ENCODE measurements around the gene WDFY4. TPM values are rescaled to one million over a fixed set of nuclear protein-coding genes. Genes with fewer than 3 reads are reported as not detected.

Gene WDFY4
- total and polyA plus RNA-seq, 2 donors (not counting 3 experiments of a cell fraction or from before 2014, with no cell fraction given): 10.1 to 10.2 TPM

- ChIA-PET POLR2A (no interaction called here), CTCF (no interaction called here)
- H3K4me2 ChIP-seq (ENCODE audit: insufficient read depth, low read length): no peak overlapping the region
- FAIRE-seq (no peak), DNase-seq (ENCODE audit: low read depth, low spot score) (no peak)
- H3K27me3 ChIP-seq (ENCODE audit: control insufficient read depth in 2 of 2, insufficient read depth in 2 of 2, low read length in 2 of 2): no peaks in the 10 kb centered on the region
- H3K4me1 ChIP-seq (ENCODE audit: control insufficient read depth, extremely low read depth, insufficient read depth, low read length): no peaks in the 10 kb centered on the region
- no peaks in the 10 kb centered on the region for H4K20me1 ChIP-seq (replicated peaks; ENCODE audit: control insufficient read depth, extremely low read depth, insufficient read depth, low read length)
- H2AFZ ChIP-seq (ENCODE audit: low read depth, low read length): no peak overlapping the region
- H3K36me3 ChIP-seq (ENCODE audit: control insufficient read depth in 2 of 2, extremely low read depth in 1 of 2, insufficient read depth in 2 of 2, low read length in 2 of 2): no peaks in the 10 kb centered on the region
- dilution Hi-C loops (cut with MboI; ENCODE audit: extremely low pct_ligation_motif_present, low sequenced_read_pairs) (no loop called here), intact Hi-C loops (cut with micrococcal nuclease) (no loop called here)
- no peak for TF ChIP-seq FOS (IDR thresholded peaks at IDR 0.05; ENCODE audit: borderline replicate concordance, insufficient read depth, low read length)
- no peak for TF ChIP-seq CTCF (IDR thresholded peaks at IDR 0.05; ENCODE audit: extremely low read depth in 1 of 2, insufficient read depth in 1 of 2, low read depth in 1 of 2, low read length in 2 of 2)
- no peak for TF ChIP-seq MYC (IDR thresholded peaks at IDR 0.05; ENCODE audit: low read depth, low read length)
- no peak for TF ChIP-seq EZH2 (IDR thresholded peaks at IDR 0.05; ENCODE audit: borderline replicate concordance, low read depth, low read length, severe bottlenecking)
- no peak for TF ChIP-seq GATA2 (IDR thresholded peaks at IDR 0.05; ENCODE audit: insufficient read depth, insufficient read length, low read depth, low read length)
- no peak for TF ChIP-seq JUN (IDR thresholded peaks at IDR 0.05; ENCODE audit: borderline replicate concordance, insufficient read depth, insufficient read length, low read depth)
- no peak for TF ChIP-seq POLR2AphosphoS5 (IDR thresholded peaks at IDR 0.05; ENCODE audit: insufficient read depth, low read depth, low read length)
- TF ChIP-seq POLR2A (IDR thresholded peaks at IDR 0.05; ENCODE audit: low read depth, low read length): no peak
- TF ChIP-seq, protein P1, sequence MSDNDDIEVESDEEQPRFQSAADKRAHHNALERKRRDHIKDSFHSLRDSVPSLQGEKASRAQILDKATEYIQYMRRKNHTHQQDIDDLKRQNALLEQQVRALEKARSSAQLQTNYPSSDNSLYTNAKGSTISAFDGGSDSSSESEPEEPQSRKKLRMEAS (IDR thresholded peaks at IDR 0.05; ENCODE audit: insufficient read depth, insufficient read length): no peak
- H3K9me3 ChIP-seq (replicated peaks; ENCODE audit: control insufficient read depth, insufficient read depth, low read length): no peaks in the 10 kb centered on the region
- H3K4me3 ChIP-seq (replicated peaks in 1 of 3; ENCODE audit: insufficient read depth in 1 of 3, low read depth in 1 of 3, low read length in 3 of 3): no peak overlapping the region
- H3K9me1 ChIP-seq (replicated peaks; ENCODE audit: control insufficient read depth, extremely low read depth, insufficient read depth, low read length): no peaks in the 10 kb centered on the region
- H3K27ac ChIP-seq (ENCODE audit: insufficient read depth, low read depth, low read length): no peak overlapping the region
- H3K9ac ChIP-seq (replicated peaks; ENCODE audit: extremely low read depth, insufficient read depth, low read length): no peak overlapping the region
- no TSS peak for BruUV-seq (replicated peaks)
- no peaks in the 10 kb centered on the region for H3K79me2 ChIP-seq (ENCODE audit: control insufficient read depth, insufficient read depth, low read length)
Measured at GRCh38 chr10:49008505-49009198, 324.0 kb downstream of the WDFY4 start.
